Mammary epithelial cell (primary cell): Measurements from ENCODE around the gene CYREN.

ENCODE experiments used
- CTCF ChIP-seq, 2 donors: IDR thresholded peaks in 1 of 2; conservative IDR thresholded peaks in 1 of 2; 2 replicates each; pipeline ENCODE4 v1.5.1; 2011 to 2012; ENCODE audit warnings: inconsistent platforms in 2 of 2, low read length in 2 of 2, mild to moderate bottlenecking in 2 of 2, control low read depth in 1 of 2, low read depth in 1 of 2; ENCODE audit not compliant: insufficient read depth in 1 of 2; ENCODE audit errors: extremely low read depth in 1 of 2
- EZH2 ChIP-seq: IDR thresholded peaks from 2 replicates; pipeline ENCODE4 v1.6.1; 2012; ENCODE audit warnings: low read length, inconsistent platforms, borderline replicate concordance

- no peak for TF ChIP-seq EZH2
- TF ChIP-seq CTCF (conservative IDR thresholded peaks at IDR 0.05 in 1 of 2, IDR thresholded peaks at IDR 0.05 in 1 of 2; ENCODE audit: extremely low read depth in 1 of 2, insufficient read depth in 1 of 2, low read depth in 1 of 2, low read length in 2 of 2): no peak
These were observed 4.6 kb downstream of the CYREN start for GRCh38 chr7:135165862-135166261.
